ENCODE data around the gene CCDC192. TPM values are rescaled to one million over a fixed set of nuclear protein-coding genes. Genes with fewer than 3 reads are reported as not detected.

CCDC192 gene
- total RNA-seq, 1 donor from 2014 or later = 0.31 TPM

GRCh38 chr5:127812570-127812969 is 109.4 kb downstream of the CCDC192 start:
- Mint-ChIP-seq H3K4me3 (no peak overlapping the region), H3K27me3 (no peaks in the 10 kb centered on the region), H3K27ac (no peak overlapping the region), H3K36me3 (no peaks in the 10 kb centered on the region), H3K4me1 (ENCODE audit: unreplicated experiment) (peaks cover 26% of the 10 kb centered on the region), H3K9me3 (no peaks in the 10 kb centered on the region)
- DNase-seq (ENCODE audit: extremely low spot score, unreplicated experiment) = no peak
- no peak for TF ChIP-seq CTCF (conservative IDR thresholded peaks at IDR 0.05)

GRCh38 chr5:127813633-127814587 is 110.7 kb downstream of the CCDC192 start:
- no peaks in the 10 kb centered on the region for H3K36me3 Mint-ChIP-seq
- peaks cover 26% of the 10 kb centered on the region for H3K4me1 Mint-ChIP-seq (ENCODE audit: unreplicated experiment)
- TF ChIP-seq CTCF (conservative IDR thresholded peaks at IDR 0.05) = no peak
- no peaks in the 10 kb centered on the region for H3K27me3 Mint-ChIP-seq
- no peak overlapping the region for H3K27ac Mint-ChIP-seq
- H3K9me3 Mint-ChIP-seq = no peaks in the 10 kb centered on the region
- DNase-seq (ENCODE audit: extremely low spot score, unreplicated experiment) = no peak
- H3K4me3 Mint-ChIP-seq = no peak overlapping the region

- Mint-ChIP-seq H3K4me3 (no peak overlapping the region), H3K4me1 (ENCODE audit: unreplicated experiment) (peaks cover 26% of the 10 kb centered on the region), H3K9me3 (no peaks in the 10 kb centered on the region), H3K27me3 (no peaks in the 10 kb centered on the region), H3K27ac (no peak overlapping the region), H3K36me3 (no peaks in the 10 kb centered on the region)
- DNase-seq (ENCODE audit: extremely low spot score, unreplicated experiment) = no peak
- no peak for TF ChIP-seq CTCF (conservative IDR thresholded peaks at IDR 0.05)
Observed at GRCh38 chr5:127814588-127814973, 111.4 kb downstream of the CCDC192 start.

GRCh38 chr5:127820910-127821553 is 117.8 kb downstream of the CCDC192 start:
- Mint-ChIP-seq H3K9me3 (no peaks in the 10 kb centered on the region), H3K4me1 (ENCODE audit: unreplicated experiment) (peaks cover 4% of the 10 kb centered on the region), H3K4me3 (no peak overlapping the region), H3K27ac (no peak overlapping the region), H3K27me3 (no peaks in the 10 kb centered on the region), H3K36me3 (no peaks in the 10 kb centered on the region)
- no peak for DNase-seq (ENCODE audit: extremely low spot score, unreplicated experiment)
- no peak for TF ChIP-seq CTCF (conservative IDR thresholded peaks at IDR 0.05)

- Mint-ChIP-seq H3K27ac (no peak overlapping the region), H3K4me1 (ENCODE audit: unreplicated experiment) (peaks cover 4% of the 10 kb centered on the region), H3K9me3 (no peaks in the 10 kb centered on the region), H3K4me3 (no peak overlapping the region), H3K36me3 (no peaks in the 10 kb centered on the region), H3K27me3 (no peaks in the 10 kb centered on the region)
- no peak for DNase-seq (ENCODE audit: extremely low spot score, unreplicated experiment)
- TF ChIP-seq CTCF (conservative IDR thresholded peaks at IDR 0.05) = no peak
Observed at GRCh38 chr5:127821896-127822295, 118.7 kb downstream of the CCDC192 start.

Data from type B pancreatic cell (in vitro differentiated cells).